Endometrium (tissue), 2 donors: ENCODE results near the gene ZNF189.
"Not testable (repeated sequence)": the region's sequence is repeated elsewhere in the genome, so short reads cannot be mapped to it uniquely, and the experiment has no call there.

Source experiments
- FAIRE-seq: peaks from 2 replicates; lab custom pipeline; 2012; peaks lifted over from hg19 to GRCh38; lab: Jason Lieb, UNC
- donor health status: control.
- donor health status: control.

Gene ZNF189

GRCh38 chr9:101380295-101380694 lies 18.4 kb upstream of the ZNF189 start:
- no peak for FAIRE-seq

GRCh38 chr9:101381118-101381517 lies 17.5 kb upstream of the ZNF189 start:
- no peak for FAIRE-seq

GRCh38 chr9:101381833-101382342 lies 16.8 kb upstream of the ZNF189 start:
- no peak for FAIRE-seq

- no peak for FAIRE-seq
Measured at GRCh38 chr9:101383361-101383760, 15.3 kb upstream of the ZNF189 start.

GRCh38 chr9:101384873-101385536 lies 13.6 kb upstream of the ZNF189 start, which contains the start of gene BAAT:
TSS of gene BAAT (minus strand) at chr9:101385006. CDS start at chr9:101371404, 13,602 bp downstream.
- not testable (repeated sequence) for FAIRE-seq

- FAIRE-seq: no peak
Measured at GRCh38 chr9:101387871-101388506, 10.7 kb upstream of the ZNF189 start.

GRCh38 chr9:101388507-101388993 lies 10.1 kb upstream of the ZNF189 start:
- FAIRE-seq: no peak

GRCh38 chr9:101393135-101393534 lies 5.5 kb upstream of the ZNF189 start:
- no peak for FAIRE-seq

GRCh38 chr9:101394687-101395086 lies 4.0 kb upstream of the ZNF189 start:
- FAIRE-seq: no peak

GRCh38 chr9:101397746-101398067 lies 944 bp upstream of the ZNF189 start:
- no peak for FAIRE-seq

- no peak for FAIRE-seq
Measured at GRCh38 chr9:101398930-101399642, 435 bp downstream of the ZNF189 start.

- FAIRE-seq: no peak
Measured at GRCh38 chr9:101399643-101399970, 956 bp downstream of the ZNF189 start.

GRCh38 chr9:101400120-101400519 lies 1.5 kb downstream of the ZNF189 start:
- FAIRE-seq: no peak

GRCh38 chr9:101403516-101404285 lies 5.0 kb downstream of the ZNF189 start:
- FAIRE-seq: no peak

- no peak for FAIRE-seq
Measured at GRCh38 chr9:101408374-101409078, 9.9 kb downstream of the ZNF189 start.

GRCh38 chr9:101409079-101409477 lies 10.4 kb downstream of the ZNF189 start:
- no peak for FAIRE-seq

GRCh38 chr9:101414839-101415238 lies 16.2 kb downstream of the ZNF189 start:
- no peak for FAIRE-seq

- no peak for FAIRE-seq
Measured at GRCh38 chr9:101415578-101415977, 16.9 kb downstream of the ZNF189 start.

GRCh38 chr9:101417389-101417788 lies 18.7 kb downstream of the ZNF189 start:
- FAIRE-seq: no peak

- FAIRE-seq: no peak
Measured at GRCh38 chr9:101417977-101418376, 19.3 kb downstream of the ZNF189 start.

GRCh38 chr9:101418518-101419430 lies 20.1 kb downstream of the ZNF189 start:
- FAIRE-seq: no peak
